Left renal pelvis (tissue), 4 donors: Measurements from ENCODE around the gene ATP2B3. TPM values are rescaled to one million over a fixed set of nuclear protein-coding genes. Genes with fewer than 3 reads are reported as not detected.
A peak's percentile ranks its signal among the peaks of the same experiment; 100 is the strongest.

Experiments
- DNase-seq, 4 donors: peaks; one replicate each; pipeline ENCODE4 v3.0.0-alpha.2; 2013; ENCODE audit warnings: low read depth in 4 of 4, low spot score in 3 of 4
- polyA plus RNA-seq, 4 donors: library from polyadenylated mRNA; unstranded; fragments of 120-200 nt; gene quantifications; one replicate each; pipeline ENCODE4 v1.2.1, GENCODE V29; 2013; ENCODE audit not compliant: insufficient read length in 4 of 4

Gene ATP2B3
- polyA plus RNA-seq, 4 donors: 0.10 to 0.32 (median 0.22) TPM

GRCh38 chrX:153530411-153531129, 13.1 kb downstream of the ATP2B3 start:
- DNase-seq: no peak

- DNase-seq: no peak
Measured at GRCh38 chrX:153533091-153533490, 15.6 kb downstream of the ATP2B3 start.

GRCh38 chrX:153537080-153537479, 19.6 kb downstream of the ATP2B3 start:
- no peak for DNase-seq

GRCh38 chrX:153537526-153538295, 20.3 kb downstream of the ATP2B3 start:
- no peak for DNase-seq

- DNase-seq: no peak
Measured at GRCh38 chrX:153538424-153538823, 21.0 kb downstream of the ATP2B3 start.

GRCh38 chrX:153539171-153539978, 21.9 kb downstream of the ATP2B3 start:
- DNase-seq: peak in 3 of 4 donors; percentile 12 to 32 (median 29)

- DNase-seq: no peak
Measured at GRCh38 chrX:153539979-153540358, 22.5 kb downstream of the ATP2B3 start.

GRCh38 chrX:153544727-153545126, 27.3 kb downstream of the ATP2B3 start:
- no peak for DNase-seq

GRCh38 chrX:153546386-153546785, 28.9 kb downstream of the ATP2B3 start:
- DNase-seq: no peak

GRCh38 chrX:153547195-153547594, 29.8 kb downstream of the ATP2B3 start:
- DNase-seq: no peak

GRCh38 chrX:153549231-153549630, 31.8 kb downstream of the ATP2B3 start:
- no peak for DNase-seq

GRCh38 chrX:153549807-153550206, 32.4 kb downstream of the ATP2B3 start:
- no peak for DNase-seq

GRCh38 chrX:153551135-153551534, 33.7 kb downstream of the ATP2B3 start:
- DNase-seq: no peak

GRCh38 chrX:153554519-153555167, 37.2 kb downstream of the ATP2B3 start:
- peak in 2 of 4 donors; percentile 18 to 33 for DNase-seq

GRCh38 chrX:153556767-153557166, 39.3 kb downstream of the ATP2B3 start:
- no peak for DNase-seq

GRCh38 chrX:153557618-153558355, 40.3 kb downstream of the ATP2B3 start:
- DNase-seq: no peak

- DNase-seq: no peak
Measured at GRCh38 chrX:153560000-153560399, 42.6 kb downstream of the ATP2B3 start.

GRCh38 chrX:153560466-153560865, 43.0 kb downstream of the ATP2B3 start:
- no peak for DNase-seq

- DNase-seq: no peak
Measured at GRCh38 chrX:153561337-153561736, 43.9 kb downstream of the ATP2B3 start.

- DNase-seq: no peak
Measured at GRCh38 chrX:153562546-153562945, 45.1 kb downstream of the ATP2B3 start.
